GM18511 (cell line): Measurements from ENCODE around the gene IGIP.
A peak's percentile ranks its signal among the peaks of the same experiment; 100 is the strongest.

Experiments used
- ATAC-seq: cut with Tn5 transposase; IDR thresholded peaks from one replicate; pipeline ENCODE4 v1.9.1; 2021; ENCODE audit warnings: mild to moderate bottlenecking, moderate library complexity; ENCODE audit not compliant: unreplicated experiment

IGIP gene

DNA sequence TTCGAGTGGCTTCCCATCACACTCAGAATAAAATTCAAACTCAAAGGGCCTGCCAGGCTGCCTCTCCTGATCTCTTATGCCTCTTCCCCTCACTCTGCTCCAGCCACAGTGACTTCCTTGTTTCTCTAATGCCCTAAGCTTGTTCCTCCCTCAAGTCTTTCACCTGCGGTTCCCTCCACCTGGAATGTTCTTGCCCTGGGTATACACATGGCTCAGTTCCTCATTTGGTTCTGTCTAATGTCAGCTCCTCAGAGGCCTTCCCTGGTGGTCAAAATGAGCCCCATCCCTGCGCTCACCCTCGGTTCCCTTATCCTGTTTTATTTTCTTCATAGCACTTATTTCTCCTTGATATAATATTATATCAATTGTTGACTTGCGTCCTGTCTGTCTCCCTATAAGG is 36.5 kb downstream of the IGIP start:
- no peak for ATAC-seq

- ATAC-seq, result no peak
These were observed 37.0 kb downstream of the IGIP start for GRCh38 chr5:140162781-140163180.

- no peak for ATAC-seq
These were observed 39.6 kb downstream of the IGIP start for GRCh38 chr5:140165101-140165922.

GRCh38 chr5:140165923-140166270 is 40.2 kb downstream of the IGIP start:
- no peak for ATAC-seq

GRCh38 chr5:140166911-140167310 is 41.2 kb downstream of the IGIP start:
- no peak for ATAC-seq

- no peak for ATAC-seq
These were observed 42.6 kb downstream of the IGIP start for GRCh38 chr5:140168371-140168770.

GRCh38 chr5:140169410-140169809 is 43.7 kb downstream of the IGIP start:
- no peak for ATAC-seq

DNA sequence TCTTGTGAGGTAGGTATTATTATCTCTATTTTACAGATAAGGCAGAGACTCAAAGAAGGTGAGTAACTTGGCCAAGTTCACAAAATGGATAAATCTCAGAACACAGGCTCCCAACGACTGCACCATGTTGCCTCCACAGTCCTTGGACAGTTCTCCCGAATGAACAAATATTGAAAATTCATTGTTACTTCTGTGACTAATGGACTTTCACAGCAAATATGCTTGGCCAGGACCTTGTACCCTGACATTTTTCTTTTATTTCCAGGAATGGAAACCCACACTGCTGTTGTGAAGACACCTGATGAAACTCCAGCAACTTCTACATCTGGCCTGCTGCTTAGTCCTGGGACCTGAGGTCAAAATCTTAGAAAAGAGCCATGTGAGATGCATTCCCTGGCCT is 46.7 kb downstream of the IGIP start:
- ATAC-seq, result no peak

- ATAC-seq, result no peak
These were observed 48.3 kb downstream of the IGIP start for GRCh38 chr5:140174014-140174413.

- peak; percentile 92 for ATAC-seq
These were observed 49.0 kb downstream of the IGIP start, which contains the start of gene CYSTM1 for GRCh38 chr5:140174465-140175366. Gene CYSTM1, plus strand, starts transcription at chr5:140175188. Its CDS starts 19,278 bp downstream, at chr5:140194466.

DNA sequence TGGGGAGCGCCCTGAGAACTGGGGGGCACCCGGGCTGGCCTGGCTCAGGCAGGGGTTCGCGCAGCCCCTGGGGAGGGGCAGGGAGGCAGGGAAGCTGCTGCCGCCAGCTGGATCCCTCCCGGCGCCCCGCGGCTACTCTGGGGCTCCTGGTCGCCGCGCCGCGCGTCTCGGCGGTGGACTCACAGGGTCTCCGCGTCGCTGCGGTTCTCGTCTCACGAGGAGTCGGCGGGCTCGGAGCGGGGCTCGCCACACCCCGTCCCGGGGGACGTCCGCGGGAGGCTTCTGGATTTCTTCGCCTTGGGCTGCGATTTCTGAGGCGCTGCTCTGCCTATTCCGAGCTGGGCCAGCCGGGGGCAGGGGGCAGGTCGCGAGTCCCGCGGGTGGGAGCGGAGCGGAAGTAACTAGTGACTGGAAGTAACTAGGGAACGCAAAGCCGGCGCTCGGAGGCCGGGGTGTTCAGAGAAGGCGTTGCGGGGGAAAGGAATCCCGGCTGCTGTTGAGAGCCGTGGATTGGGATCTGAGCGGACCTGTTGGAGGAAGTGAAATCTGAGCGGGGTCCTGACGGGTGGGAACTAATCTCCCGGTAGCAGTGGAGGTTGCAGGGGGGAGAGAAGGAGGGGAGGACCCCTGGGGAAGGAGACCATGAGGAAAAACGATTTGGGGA is 49.8 kb downstream of the IGIP start:
- ATAC-seq, result peak; percentile 56

- no peak for ATAC-seq
These were observed 50.3 kb downstream of the IGIP start for GRCh38 chr5:140176031-140176387.

DNA sequence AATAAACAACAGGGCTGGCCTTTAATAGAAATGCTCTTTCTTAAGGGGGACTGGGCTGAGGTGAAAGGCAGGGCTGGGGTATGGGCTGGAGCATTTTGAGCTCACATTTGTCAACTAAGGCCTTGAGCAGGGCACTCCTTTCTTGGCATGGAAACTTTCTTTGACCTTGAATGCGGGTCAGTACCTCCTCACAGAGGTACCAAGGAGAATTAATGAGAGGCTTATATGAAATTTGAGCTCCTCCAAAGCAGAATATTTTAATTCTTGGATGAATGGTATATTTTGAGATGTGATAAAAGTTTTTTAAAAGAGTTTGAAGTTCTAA is 52.3 kb downstream of the IGIP start:
- no peak for ATAC-seq

- no peak for ATAC-seq
These were observed 52.9 kb downstream of the IGIP start for GRCh38 chr5:140178482-140179116.
